Uterus (tissue), 2 donors: ENCODE measurements around the gene NEK4.

ENCODE experiments used
- POLR2A ChIP-seq, 2 donors: fragments of 450-650 bp; IDR thresholded peaks; one replicate each; pipeline ENCODE4 v1.6.1; 2016; ENCODE audit warnings: antibody characterized with exemption in 2 of 2, mild to moderate bottlenecking in 1 of 2, moderate library complexity in 1 of 2
- TF ChIP-seq, protein P1 (sequence below), 4 experiments: fragments of 200-600 bp in 2 of 4; fragments of 450-650 bp in 2 of 4; sonication (generic) in 2 of 4; IDR thresholded peaks; one replicate each; pipeline ENCODE4 v1.5.1; 2016 to 2019; ENCODE audit warnings: antibody characterized with exemption in 4 of 4, mild to moderate bottlenecking in 2 of 4, moderate library complexity in 1 of 4

DNA sequence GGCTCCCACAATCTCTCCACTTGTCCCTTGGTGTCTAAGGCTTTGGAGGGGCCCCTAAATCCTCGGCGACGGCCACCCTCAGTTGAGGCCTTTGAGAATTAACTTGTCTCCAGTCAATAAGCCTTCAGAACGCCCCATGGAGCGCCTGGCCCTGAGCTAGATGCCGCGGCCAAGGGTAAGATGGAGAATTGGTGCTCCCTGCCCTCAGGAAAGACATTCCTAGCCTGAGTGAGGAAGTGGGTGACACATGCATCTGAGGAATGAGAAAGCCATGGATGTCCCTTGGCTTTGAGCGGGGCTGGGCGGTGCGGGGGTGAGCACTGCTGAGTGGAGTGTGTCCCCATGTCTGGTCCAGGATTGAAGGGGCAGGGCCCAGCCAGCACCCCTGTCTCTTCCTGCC lies 46.5 kb upstream of the NEK4 start:
- TF ChIP-seq POLR2A (IDR thresholded peaks at IDR 0.05) = no peak
- TF ChIP-seq, protein P1, sequence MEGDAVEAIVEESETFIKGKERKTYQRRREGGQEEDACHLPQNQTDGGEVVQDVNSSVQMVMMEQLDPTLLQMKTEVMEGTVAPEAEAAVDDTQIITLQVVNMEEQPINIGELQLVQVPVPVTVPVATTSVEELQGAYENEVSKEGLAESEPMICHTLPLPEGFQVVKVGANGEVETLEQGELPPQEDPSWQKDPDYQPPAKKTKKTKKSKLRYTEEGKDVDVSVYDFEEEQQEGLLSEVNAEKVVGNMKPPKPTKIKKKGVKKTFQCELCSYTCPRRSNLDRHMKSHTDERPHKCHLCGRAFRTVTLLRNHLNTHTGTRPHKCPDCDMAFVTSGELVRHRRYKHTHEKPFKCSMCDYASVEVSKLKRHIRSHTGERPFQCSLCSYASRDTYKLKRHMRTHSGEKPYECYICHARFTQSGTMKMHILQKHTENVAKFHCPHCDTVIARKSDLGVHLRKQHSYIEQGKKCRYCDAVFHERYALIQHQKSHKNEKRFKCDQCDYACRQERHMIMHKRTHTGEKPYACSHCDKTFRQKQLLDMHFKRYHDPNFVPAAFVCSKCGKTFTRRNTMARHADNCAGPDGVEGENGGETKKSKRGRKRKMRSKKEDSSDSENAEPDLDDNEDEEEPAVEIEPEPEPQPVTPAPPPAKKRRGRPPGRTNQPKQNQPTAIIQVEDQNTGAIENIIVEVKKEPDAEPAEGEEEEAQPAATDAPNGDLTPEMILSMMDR (IDR thresholded peaks at IDR 0.05) = no peak
